ENCODE data around the gene PLEKHH2. TPM values are rescaled to one million over a fixed set of nuclear protein-coding genes. Genes with fewer than 3 reads are reported as not detected.
A peak's percentile ranks its signal among the peaks of the same experiment; 100 is the strongest.

The PLEKHH2 gene
- 1 to 10 TPM; 1.6 to 5.3 (median 3.6) TPM for total RNA-seq
- 1 to 10 TPM; 2.7 to 3.2 TPM for polyA plus RNA-seq

- Histone ChIP-seq H3K9me3 (no peaks in the 10 kb centered on the region), H3K27ac (peak within 1 kb of the TSS in 3 of 4 donors; percentile 56 to 64 (median 59)), H3K36me3 (no peaks in the 10 kb centered on the region), H3K4me1 (peaks cover 0 to 4% (median 0%) of the 10 kb centered on the region in 3 donors), H3K27me3 (no peaks in the 10 kb centered on the region), H3K4me3 (peak within 1 kb of the TSS; percentile 75 to 93 (median 80))
- DNase-seq (peak; percentile 82 to 95 (median 92)), FAIRE-seq (no peak), ATAC-seq (peak; percentile 96 to 99 (median 98))
- intact Hi-C loops (cut with DNase I): no loop called here
- TF ChIP-seq CTCF (IDR thresholded peaks at IDR 0.05): no peak
- 0 to 2% methylated on average over 56 to 75 of the region's 75 CpGs for WGBS, 2 donors
Observed at GRCh38 chr2:43637030-43637803, at the start of gene PLEKHH2. Gene PLEKHH2 (plus strand): TSS chr2:43637260. CDS start chr2:43644674, 7,414 bp downstream.

GRCh38 chr2:43592443-43592842 is 44.6 kb upstream of the PLEKHH2 start:
- peaks cover 0 to 5% (median 4%) of the 10 kb centered on the region in 3 donors for H3K4me1 ChIP-seq
- H3K4me3 ChIP-seq: no peak overlapping the region
- no peaks in the 10 kb centered on the region for H3K9me3 ChIP-seq
- no peak overlapping the region for H3K27ac ChIP-seq
- H3K27me3 ChIP-seq: no peaks in the 10 kb centered on the region
- DNase-seq (no peak), FAIRE-seq (no peak), ATAC-seq (no peak)
- TF ChIP-seq CTCF (IDR thresholded peaks at IDR 0.05): no peak
- intact Hi-C loops (cut with DNase I): no loop called here
- peaks cover 0 to 20% (median 8%) of the 10 kb centered on the region in 3 donors for H3K36me3 ChIP-seq

- ATAC-seq (no peak), FAIRE-seq (no peak), DNase-seq (no peak)
- no peaks in the 10 kb centered on the region for H3K27me3 ChIP-seq
- H3K9me3 ChIP-seq: no peaks in the 10 kb centered on the region
- no peak overlapping the region for H3K4me3 ChIP-seq
- no peak overlapping the region for H3K27ac ChIP-seq
- no peak for TF ChIP-seq CTCF (IDR thresholded peaks at IDR 0.05)
- WGBS, 2 donors: 74 to 78% methylated on average over 3 of the region's 3 CpGs
- peaks cover 0 to 20% (median 8%) of the 10 kb centered on the region in 3 donors for H3K36me3 ChIP-seq
- intact Hi-C loops (cut with DNase I): no loop called here
- peaks cover 0 to 5% (median 4%) of the 10 kb centered on the region in 3 donors for H3K4me1 ChIP-seq
Observed at GRCh38 chr2:43593254-43593653, 43.8 kb upstream of the PLEKHH2 start.

- no peak for FAIRE-seq
- no peak for ATAC-seq
- Histone ChIP-seq H3K36me3 (peaks cover 0 to 13% (median 2%) of the 10 kb centered on the region in 3 donors), H3K27me3 (no peaks in the 10 kb centered on the region), H3K4me3 (peak overlapping the region in 2 of 4 donors; percentile 63 to 69), H3K27ac (no peak overlapping the region), H3K9me3 (no peaks in the 10 kb centered on the region), H3K4me1 (peaks cover 0 to 5% (median 4%) of the 10 kb centered on the region in 3 donors)
- no peak for TF ChIP-seq CTCF (IDR thresholded peaks at IDR 0.05)
- intact Hi-C loops (cut with DNase I): no loop called here
- DNase-seq: no peak
- WGBS, 2 donors: 73 to 81% methylated on average over 3 of the region's 3 CpGs
Observed at GRCh38 chr2:43594875-43595274, 42.2 kb upstream of the PLEKHH2 start.
